GM12874 (cell line): ENCODE results near the gene S100A14.

Experiments used
- TF ChIP-seq, protein P1 (sequence below): IDR thresholded peaks from 2 replicates; pipeline ENCODE4 v1.5.1; 2011; ENCODE audit warnings: low read depth, mild to moderate bottlenecking, control low read depth, low read length, moderate library complexity; ENCODE audit not compliant: insufficient read depth

S100A14 gene

DNA sequence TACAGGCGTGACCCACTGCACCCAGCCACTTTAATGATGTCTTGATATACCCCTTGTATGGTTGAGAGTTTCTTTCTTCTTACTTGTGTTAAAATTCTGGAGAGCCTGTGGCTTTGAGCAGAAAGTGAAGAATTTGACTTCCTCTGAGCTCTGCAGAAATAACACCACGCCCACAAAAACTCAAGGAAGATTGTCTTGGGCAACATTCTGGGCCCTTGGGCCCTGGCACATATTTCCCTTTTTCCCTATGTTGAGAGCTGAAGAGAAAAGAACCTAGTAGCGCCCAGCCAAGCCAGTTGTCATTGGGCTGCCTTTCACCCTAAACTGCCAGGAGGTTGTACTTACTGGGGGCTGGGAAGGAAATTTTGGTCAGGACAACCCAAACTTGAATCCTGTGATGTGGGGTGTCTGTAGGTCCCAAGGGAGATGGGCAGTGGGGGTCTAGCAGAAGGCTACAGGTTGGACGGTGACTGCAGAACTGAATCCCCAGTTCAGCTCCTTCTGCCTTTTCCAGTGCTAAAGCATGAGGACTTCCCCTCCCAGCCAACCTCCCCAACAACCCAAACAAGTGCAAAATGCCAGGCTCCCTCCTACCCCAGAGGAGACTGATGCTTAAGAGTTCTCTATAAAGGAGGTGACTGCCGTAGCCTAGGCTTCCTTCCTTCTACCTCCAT lies 30.7 kb upstream of the S100A14 start:
- TF ChIP-seq, protein P1, sequence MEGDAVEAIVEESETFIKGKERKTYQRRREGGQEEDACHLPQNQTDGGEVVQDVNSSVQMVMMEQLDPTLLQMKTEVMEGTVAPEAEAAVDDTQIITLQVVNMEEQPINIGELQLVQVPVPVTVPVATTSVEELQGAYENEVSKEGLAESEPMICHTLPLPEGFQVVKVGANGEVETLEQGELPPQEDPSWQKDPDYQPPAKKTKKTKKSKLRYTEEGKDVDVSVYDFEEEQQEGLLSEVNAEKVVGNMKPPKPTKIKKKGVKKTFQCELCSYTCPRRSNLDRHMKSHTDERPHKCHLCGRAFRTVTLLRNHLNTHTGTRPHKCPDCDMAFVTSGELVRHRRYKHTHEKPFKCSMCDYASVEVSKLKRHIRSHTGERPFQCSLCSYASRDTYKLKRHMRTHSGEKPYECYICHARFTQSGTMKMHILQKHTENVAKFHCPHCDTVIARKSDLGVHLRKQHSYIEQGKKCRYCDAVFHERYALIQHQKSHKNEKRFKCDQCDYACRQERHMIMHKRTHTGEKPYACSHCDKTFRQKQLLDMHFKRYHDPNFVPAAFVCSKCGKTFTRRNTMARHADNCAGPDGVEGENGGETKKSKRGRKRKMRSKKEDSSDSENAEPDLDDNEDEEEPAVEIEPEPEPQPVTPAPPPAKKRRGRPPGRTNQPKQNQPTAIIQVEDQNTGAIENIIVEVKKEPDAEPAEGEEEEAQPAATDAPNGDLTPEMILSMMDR: no peak

DNA sequence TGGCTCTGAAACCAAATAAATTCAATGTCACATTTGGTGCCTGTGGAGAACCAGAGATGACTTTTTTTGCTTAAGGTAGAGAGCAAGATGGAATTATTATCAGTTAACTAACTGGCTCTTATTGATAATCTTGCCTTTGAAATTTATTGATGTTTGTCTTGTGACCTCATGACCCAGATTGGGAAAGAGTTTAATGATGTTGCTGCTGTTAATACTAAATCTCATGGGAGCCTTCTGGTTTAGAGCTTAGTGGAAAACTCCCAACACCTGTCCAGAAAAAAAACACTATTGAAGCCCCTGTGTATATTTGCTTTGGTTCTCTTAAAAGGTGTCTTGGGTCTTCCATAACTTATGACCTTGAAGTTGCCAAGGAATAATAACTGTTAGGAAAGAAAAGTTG lies 27.7 kb upstream of the S100A14 start:
- TF ChIP-seq, protein P1: no peak

DNA sequence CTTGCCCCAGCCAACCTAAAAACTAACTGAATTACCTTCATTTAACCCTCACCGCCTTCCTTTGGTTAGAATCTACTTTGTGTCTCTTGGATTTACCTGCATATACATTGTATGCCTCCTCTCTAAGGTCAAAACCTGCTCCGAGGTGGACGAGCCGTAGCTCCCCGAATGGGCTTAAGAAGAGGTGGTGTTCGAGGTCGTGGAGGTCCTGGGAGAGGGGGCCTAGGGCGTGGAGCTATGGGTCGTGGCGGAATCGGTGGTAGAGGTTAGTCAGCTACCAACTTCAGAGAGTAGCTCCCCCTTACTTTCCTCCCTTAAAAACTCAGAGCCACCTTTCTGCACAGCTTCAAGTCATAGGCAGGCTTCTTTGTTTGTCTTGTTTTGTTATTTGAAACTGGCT lies 27.0 kb upstream of the S100A14 start:
- TF ChIP-seq, protein P1: no peak

- TF ChIP-seq, protein P1: no peak
Measured at GRCh38 chr1:153642161-153642560, 26.0 kb upstream of the S100A14 start.

GRCh38 chr1:153640861-153641260 lies 24.7 kb upstream of the S100A14 start:
- TF ChIP-seq, protein P1: no peak

DNA sequence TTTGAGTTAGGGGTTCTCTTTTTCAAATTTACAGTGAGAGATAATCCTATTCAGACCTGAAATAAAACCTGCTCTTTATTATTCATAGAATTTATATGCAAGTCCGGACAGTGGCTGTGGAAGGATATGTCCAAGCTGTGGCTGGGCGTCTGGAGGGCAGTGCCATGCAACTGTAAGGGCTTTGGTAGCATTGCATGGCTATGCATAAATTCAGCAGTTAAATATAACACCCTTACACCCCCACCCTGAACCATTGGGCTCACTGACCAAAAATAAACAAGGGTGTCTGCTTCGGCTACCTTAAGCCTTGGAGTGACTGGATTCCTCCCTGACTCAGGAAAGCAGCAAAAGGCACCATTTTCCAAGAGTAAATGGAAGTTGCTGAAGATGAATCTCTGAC lies 23.2 kb upstream of the S100A14 start:
- TF ChIP-seq, protein P1: no peak

DNA sequence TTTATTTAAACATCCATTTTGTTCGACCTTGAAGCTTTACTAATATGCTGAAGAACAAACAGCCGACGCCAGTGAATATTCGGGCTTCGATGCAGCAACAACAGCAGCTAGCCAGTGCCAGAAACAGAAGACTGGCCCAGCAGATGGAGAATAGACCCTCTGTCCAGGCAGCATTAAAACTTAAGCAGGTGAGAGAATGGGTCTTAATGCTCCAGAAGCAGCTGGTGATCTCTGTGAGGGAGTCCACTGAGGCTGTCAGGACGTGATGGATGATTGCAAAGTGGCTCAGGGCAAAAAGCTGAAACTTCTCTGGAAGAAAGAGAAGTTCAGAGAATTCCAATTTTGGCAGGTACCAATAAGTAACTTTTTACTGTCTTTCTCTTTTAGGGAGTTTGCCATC lies 22.1 kb upstream of the S100A14 start:
- TF ChIP-seq, protein P1: no peak
